Measurements from ENCODE around the gene ANKRD50. TPM values are rescaled to one million over a fixed set of nuclear protein-coding genes. Genes with fewer than 3 reads are reported as not detected.

The ANKRD50 gene
- total RNA-seq, 2 donors from 2014 or later, result 21.1 to 23.9 TPM

GRCh38 chr4:124748965-124749364 is 36.4 kb upstream of the ANKRD50 start:
- no peaks in the 10 kb centered on the region for H3K27me3 ChIP-seq (replicated peaks; ENCODE audit: insufficient read depth)
- TF ChIP-seq CTCF (IDR thresholded peaks at IDR 0.05), result no peak
- no peaks in the 10 kb centered on the region for H3K9me3 ChIP-seq
- H3K4me3 ChIP-seq, result no peak overlapping the region
- DNase-seq (ENCODE audit: low spot score) (no peak), ATAC-seq (ENCODE audit: insufficient number of reproducible peaks, low FRiP score, low read depth) (no peak)
- H3K36me3 ChIP-seq, result no peaks in the 10 kb centered on the region
- H3K4me1 ChIP-seq (ENCODE audit: control insufficient read depth in 1 of 2, low read depth in 2 of 2), result peaks cover 0 to 21% of the 10 kb centered on the region in 2 donors
- no peak overlapping the region for H3K27ac ChIP-seq

DNA sequence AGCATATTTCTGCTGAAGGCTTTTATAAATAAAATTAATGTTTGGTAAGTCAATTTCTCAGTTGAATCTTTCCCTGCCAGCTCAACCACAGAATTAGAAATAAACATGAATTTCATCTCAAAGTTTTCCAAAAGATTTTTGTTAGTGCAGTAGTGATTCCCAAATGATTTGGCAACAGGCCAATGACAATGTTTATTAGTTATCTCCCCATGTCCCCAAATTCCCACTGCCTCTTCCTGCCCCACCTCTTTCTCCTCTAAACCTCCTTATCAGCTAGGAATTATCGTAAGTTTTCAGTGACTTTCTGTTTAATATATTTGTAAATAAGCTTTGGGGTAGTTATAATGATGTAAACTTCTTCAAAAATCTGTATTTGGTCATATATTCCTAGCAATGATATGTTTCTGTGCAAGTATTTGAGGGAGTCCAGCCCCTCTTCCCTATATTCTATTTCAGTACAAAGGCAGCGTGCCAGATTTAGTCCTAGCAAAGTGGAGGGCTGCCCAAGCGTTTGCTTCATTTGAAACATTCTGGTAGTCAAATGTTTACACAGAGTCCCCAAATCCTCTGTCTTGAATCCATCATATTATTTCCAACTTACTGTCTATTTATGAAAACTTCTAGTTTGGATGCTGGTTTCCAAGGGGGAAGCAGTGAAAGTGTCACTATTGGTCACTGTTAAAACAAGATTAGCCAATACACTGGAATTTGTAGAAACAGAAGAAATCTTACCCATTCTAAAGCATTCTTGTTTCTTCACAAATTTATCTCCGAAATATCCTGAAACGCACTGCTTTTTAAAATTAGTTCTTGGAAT is 33.7 kb upstream of the ANKRD50 start:
- H3K9me3 ChIP-seq, result no peaks in the 10 kb centered on the region
- H3K36me3 ChIP-seq, result no peaks in the 10 kb centered on the region
- H3K4me1 ChIP-seq (ENCODE audit: control insufficient read depth in 1 of 2, low read depth in 2 of 2), result peaks cover 0 to 21% of the 10 kb centered on the region in 2 donors
- H3K27ac ChIP-seq, result peak overlapping the region in 1 of 2 donors; percentile 44
- peak overlapping the region; percentile 55 for H3K4me3 ChIP-seq
- DNase-seq (ENCODE audit: low spot score) (no peak), ATAC-seq (ENCODE audit: insufficient number of reproducible peaks, low FRiP score, low read depth) (no peak)
- H3K27me3 ChIP-seq (replicated peaks; ENCODE audit: insufficient read depth), result no peaks in the 10 kb centered on the region
- TF ChIP-seq CTCF (IDR thresholded peaks at IDR 0.05), result no peak

DNA sequence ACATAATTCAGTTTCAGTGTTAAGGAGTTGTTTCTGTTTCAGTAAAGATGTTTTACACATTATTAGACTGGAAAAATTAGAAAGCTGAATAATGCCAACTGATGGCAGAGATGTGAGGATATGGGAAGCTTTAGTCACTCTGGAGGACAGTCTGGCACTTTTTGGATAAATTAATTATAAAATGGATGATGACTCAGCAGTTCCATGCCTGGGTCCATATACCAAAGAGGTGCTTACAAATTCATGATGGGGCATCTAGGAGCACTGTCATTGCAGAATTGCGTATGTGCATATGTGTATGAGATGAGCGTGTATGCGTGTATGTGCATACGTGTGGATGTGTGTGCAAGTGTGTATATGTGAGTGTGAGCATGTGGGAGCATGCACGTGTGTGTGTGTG is 31.2 kb upstream of the ANKRD50 start:
- no peaks in the 10 kb centered on the region for H3K36me3 ChIP-seq
- no peak for TF ChIP-seq CTCF (IDR thresholded peaks at IDR 0.05)
- H3K27me3 ChIP-seq (replicated peaks; ENCODE audit: insufficient read depth), result no peaks in the 10 kb centered on the region
- H3K27ac ChIP-seq, result no peak overlapping the region
- H3K9me3 ChIP-seq, result no peaks in the 10 kb centered on the region
- DNase-seq (ENCODE audit: low spot score), result no peak
- no peak for ATAC-seq (ENCODE audit: insufficient number of reproducible peaks, low FRiP score, low read depth)
- H3K4me3 ChIP-seq, result no peak overlapping the region
- peaks cover 0 to 21% of the 10 kb centered on the region in 2 donors for H3K4me1 ChIP-seq (ENCODE audit: control insufficient read depth in 1 of 2, low read depth in 2 of 2)

GRCh38 chr4:124740501-124740900 is 28.0 kb upstream of the ANKRD50 start:
- no peak overlapping the region for H3K27ac ChIP-seq
- DNase-seq (ENCODE audit: low spot score) (no peak), ATAC-seq (ENCODE audit: insufficient number of reproducible peaks, low FRiP score, low read depth) (no peak)
- H3K9me3 ChIP-seq, result no peaks in the 10 kb centered on the region
- no peaks in the 10 kb centered on the region for H3K36me3 ChIP-seq
- H3K4me3 ChIP-seq, result no peak overlapping the region
- H3K4me1 ChIP-seq (ENCODE audit: control insufficient read depth in 1 of 2, low read depth in 2 of 2), result no peaks in the 10 kb centered on the region
- TF ChIP-seq CTCF (IDR thresholded peaks at IDR 0.05), result no peak
- no peaks in the 10 kb centered on the region for H3K27me3 ChIP-seq (replicated peaks; ENCODE audit: insufficient read depth)

DNA sequence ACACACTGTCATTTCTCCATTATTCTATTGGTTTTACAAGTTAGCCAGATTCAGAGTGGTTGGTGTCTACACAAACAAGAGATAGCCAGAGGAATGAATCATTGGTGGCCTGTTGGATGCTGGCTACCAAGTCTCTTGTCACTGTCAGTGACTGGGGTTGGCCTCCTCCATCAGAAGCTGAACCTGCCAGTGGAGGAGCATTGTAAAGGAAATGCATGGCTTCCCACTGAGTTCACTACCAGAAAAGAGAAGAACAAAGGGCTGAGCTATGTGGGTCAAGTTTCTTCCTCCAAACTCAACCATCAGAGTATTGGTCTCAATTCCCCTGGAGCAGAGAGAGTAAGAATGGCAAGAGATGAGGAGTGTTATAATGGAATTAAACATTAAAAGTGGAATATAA is 26.5 kb upstream of the ANKRD50 start:
- Histone ChIP-seq H3K27me3 (replicated peaks; ENCODE audit: insufficient read depth) (no peaks in the 10 kb centered on the region), H3K4me3 (no peak overlapping the region), H3K36me3 (no peaks in the 10 kb centered on the region), H3K9me3 (no peaks in the 10 kb centered on the region), H3K27ac (no peak overlapping the region), H3K4me1 (ENCODE audit: control insufficient read depth in 1 of 2, low read depth in 2 of 2) (no peaks in the 10 kb centered on the region)
- DNase-seq (ENCODE audit: low spot score), result no peak
- TF ChIP-seq CTCF (IDR thresholded peaks at IDR 0.05), result no peak
- ATAC-seq (ENCODE audit: insufficient number of reproducible peaks, low FRiP score, low read depth), result no peak
